Ovary (tissue), 9 donors: ENCODE measurements around the gene DNAH6. TPM values are rescaled to one million over a fixed set of nuclear protein-coding genes. Genes with fewer than 3 reads are reported as not detected.

ENCODE experiments used
- DNase-seq, 5 donors: peaks; one replicate each; pipeline ENCODE4 v3.0.0-alpha.2; 2019 to 2020
- H3K27ac ChIP-seq, 2 donors: fragments of 200-600 bp; one replicate each; pipeline versions ENCODE4 v1.5.1 to v1.8.0; 2019 to 2022
- H3K27me3 ChIP-seq: fragments of 200-600 bp; one replicate; pipeline ENCODE4 v1.8.0; 2022
- H3K36me3 ChIP-seq: fragments of 200-600 bp; sonication (generic); one replicate; pipeline ENCODE4 v1.5.1; 2019
- H3K4me1 ChIP-seq: one replicate; pipeline ENCODE4 v1.8.1; 2013; ENCODE audit warnings: mild to moderate bottlenecking, moderate library complexity; ENCODE audit not compliant: insufficient read depth
- H3K4me3 ChIP-seq: fragments of 200-600 bp; sonication (generic); one replicate; pipeline ENCODE4 v1.5.1; 2017
- H3K9me3 ChIP-seq, 2 donors: fragments of 200-600 bp in 1 of 2; sonication (generic) in 1 of 2; one replicate each; pipeline versions ENCODE4 v1.5.1 to v1.8.1; 2013 to 2019; ENCODE audit warnings: mild to moderate bottlenecking in 1 of 2, moderate library complexity in 1 of 2
- EP300 ChIP-seq: sonication (generic); formaldehyde crosslinking; IDR thresholded peaks from one replicate; pipeline ENCODE4 v1.6.1; 2017; ENCODE audit warnings: antibody characterized with exemption
- POLR2A ChIP-seq: fragments of 450-650 bp; IDR thresholded peaks from one replicate; pipeline ENCODE4 v1.6.1; 2017; ENCODE audit warnings: antibody characterized with exemption, mild to moderate bottlenecking, moderate library complexity
- WGBS, 3 donors: extraction: QIAGEN DNeasy Blood & Tissue Kit in 1 of 3; methylation state at CpG; one replicate each; pipeline versions ENCODE4 v1.1.5 to v1.1.7; 2013 to 2017; 5-methylcytosine and 5-hydroxymethylcytosine counted together
- intact Hi-C, 4 donors: fragments of 100-400 bp; cut with DNase I; formaldehyde crosslinking; loops; one replicate each; pipeline versions ENCODE4 v1.11.0 to v1.15.1; 2022 to 2023
- polyA plus RNA-seq, 2 donors: library from polyadenylated mRNA; stranded (reverse); fragments of 200-250 nt in 1 of 2; fragments of 350-450 nt in 1 of 2; fragmentation: Illumina TruSeq in 1 of 2; extraction: RNeasy Lipid Tissue Mini Kit (QIAGEN cat#74804) in 1 of 2; gene quantifications; one replicate each; pipeline ENCODE4 v1.2.3, GENCODE V29; 2013 to 2014
- total RNA-seq, 7 donors: library from RNA; depleted of rRNA in 2 of 7; stranded (reverse); fragments of >200 nt in 2 of 7; fragmentation: NEBNext Ultra II Directional in 3 of 7; extraction: Animal tissue kit (Norgen Biotek cat#: 25700) in 3 of 7; gene quantifications; one replicate each; pipeline versions ENCODE4 v1.1.0 to v1.2.4, GENCODE V29; 2016 to 2023
- TF ChIP-seq, protein P1 (sequence below), 3 donors: fragments of 450-650 bp in 2 of 3; fragments of 200-600 bp in 1 of 3; IDR thresholded peaks; one replicate each; pipeline versions ENCODE4 v1.5.1 to v1.8.0; 2016 to 2022; ENCODE audit warnings: antibody characterized with exemption in 3 of 3, mild to moderate bottlenecking in 1 of 3
- donor health status: DM: no; HTN: no; CAD: no; lungs with moderate emphysema.
- donor health status: DM: no; HTN: no; CAD: no.
- donor health status: Bipolar disorder and iron deficiency.
- donor health status: DM: yes; HTN: yes; CAD: no.
- donor health status: DM: no; HTN: no; CAD: no.
- donor health status: DM: yes; HTN: yes; CAD: no.

The DNAH6 gene
- total and polyA plus RNA-seq, 9 donors: 0.42 to 14.0 (median 2.4) TPM

DNA sequence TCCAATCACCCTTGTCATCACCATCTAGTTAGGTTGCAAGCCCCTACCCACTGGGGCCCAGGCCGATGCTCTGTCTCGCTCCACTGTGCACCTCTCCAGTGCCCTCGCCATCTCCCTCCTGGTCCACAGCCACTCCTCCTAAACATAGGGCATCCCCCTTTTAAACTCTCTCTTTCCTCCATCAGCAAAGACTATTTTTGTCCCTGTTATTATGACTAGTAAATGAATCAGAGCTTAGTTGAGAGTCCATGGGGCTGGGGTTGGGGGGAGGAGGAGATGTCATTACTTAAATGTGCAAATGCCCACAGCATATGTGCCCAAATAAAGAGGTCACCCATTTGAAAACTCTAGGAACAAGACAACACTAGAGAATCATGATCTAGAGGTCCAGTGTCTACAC is 197.1 kb downstream of the DNAH6 start:
- Histone ChIP-seq H3K36me3 (no peaks in the 10 kb centered on the region), H3K27me3 (no peaks in the 10 kb centered on the region), H3K4me3 (no peak overlapping the region), H3K9me3 (no peaks in the 10 kb centered on the region), H3K27ac (no peak overlapping the region), H3K4me1 (no peaks in the 10 kb centered on the region)
- TF ChIP-seq, protein P1, sequence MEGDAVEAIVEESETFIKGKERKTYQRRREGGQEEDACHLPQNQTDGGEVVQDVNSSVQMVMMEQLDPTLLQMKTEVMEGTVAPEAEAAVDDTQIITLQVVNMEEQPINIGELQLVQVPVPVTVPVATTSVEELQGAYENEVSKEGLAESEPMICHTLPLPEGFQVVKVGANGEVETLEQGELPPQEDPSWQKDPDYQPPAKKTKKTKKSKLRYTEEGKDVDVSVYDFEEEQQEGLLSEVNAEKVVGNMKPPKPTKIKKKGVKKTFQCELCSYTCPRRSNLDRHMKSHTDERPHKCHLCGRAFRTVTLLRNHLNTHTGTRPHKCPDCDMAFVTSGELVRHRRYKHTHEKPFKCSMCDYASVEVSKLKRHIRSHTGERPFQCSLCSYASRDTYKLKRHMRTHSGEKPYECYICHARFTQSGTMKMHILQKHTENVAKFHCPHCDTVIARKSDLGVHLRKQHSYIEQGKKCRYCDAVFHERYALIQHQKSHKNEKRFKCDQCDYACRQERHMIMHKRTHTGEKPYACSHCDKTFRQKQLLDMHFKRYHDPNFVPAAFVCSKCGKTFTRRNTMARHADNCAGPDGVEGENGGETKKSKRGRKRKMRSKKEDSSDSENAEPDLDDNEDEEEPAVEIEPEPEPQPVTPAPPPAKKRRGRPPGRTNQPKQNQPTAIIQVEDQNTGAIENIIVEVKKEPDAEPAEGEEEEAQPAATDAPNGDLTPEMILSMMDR (IDR thresholded peaks at IDR 0.05): no peak
- TF ChIP-seq EP300: no peak
- no peak for TF ChIP-seq POLR2A
- DNase-seq: no peak
- intact Hi-C loops: no loop called here
- WGBS, 3 donors: 96 to 98% (median 98%) methylated on average over 3 of the region's 3 CpGs

DNA sequence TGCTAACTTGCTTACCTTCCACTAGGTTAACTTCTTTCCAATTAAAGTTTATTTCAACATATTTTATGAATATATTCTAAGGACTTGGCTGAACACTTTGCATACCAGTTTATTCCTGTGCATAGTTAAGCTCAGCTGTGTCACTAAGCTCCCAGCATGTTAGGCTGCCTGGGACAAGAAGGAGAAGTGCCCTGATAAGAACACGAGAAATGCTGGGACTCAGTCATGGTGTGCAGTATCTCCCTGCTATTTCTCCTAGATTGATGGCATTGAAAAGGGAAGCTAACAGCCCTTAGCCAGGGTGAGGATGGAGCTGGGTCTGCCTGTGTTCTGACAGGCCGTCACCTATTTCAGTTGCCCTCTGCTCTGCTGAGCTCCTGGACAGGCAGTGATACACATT is 200.3 kb downstream of the DNAH6 start:
- no peaks in the 10 kb centered on the region for H3K27me3 ChIP-seq
- 65 to 79% (median 71%) methylated on average over 2 of the region's 2 CpGs for WGBS, 3 donors
- no peaks in the 10 kb centered on the region for H3K4me1 ChIP-seq
- H3K4me3 ChIP-seq: no peak overlapping the region
- intact Hi-C loops: no loop called here
- no peaks in the 10 kb centered on the region for H3K36me3 ChIP-seq
- TF ChIP-seq EP300: no peak
- TF ChIP-seq, protein P1 (IDR thresholded peaks at IDR 0.05): no peak
- no peak for TF ChIP-seq POLR2A
- no peak overlapping the region for H3K27ac ChIP-seq
- no peak for DNase-seq
- H3K9me3 ChIP-seq: no peaks in the 10 kb centered on the region

DNA sequence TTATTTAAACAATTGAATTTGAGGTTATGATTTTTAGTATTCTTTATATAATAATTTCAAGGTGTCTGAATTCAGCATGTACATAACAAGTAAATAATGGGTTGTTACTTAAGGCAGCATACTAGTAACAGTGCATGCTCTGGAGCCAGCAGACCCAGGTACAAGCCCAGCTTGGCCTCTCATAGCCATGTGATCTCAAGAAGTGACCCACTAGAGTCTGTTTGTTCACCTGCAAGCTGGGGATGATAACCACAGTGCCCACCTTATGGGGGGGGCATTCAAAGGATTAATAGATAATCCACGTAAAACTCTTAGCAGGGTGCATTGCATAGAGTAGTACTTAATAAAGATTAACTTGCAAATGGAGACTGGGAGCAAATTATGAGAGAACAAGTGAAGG is 201.0 kb downstream of the DNAH6 start:
- WGBS, 3 donors: 97 to 100% (median 99%) methylated on average over 1 of the region's 1 CpG
- Histone ChIP-seq H3K4me3 (no peak overlapping the region), H3K4me1 (no peaks in the 10 kb centered on the region), H3K27ac (no peak overlapping the region), H3K36me3 (no peaks in the 10 kb centered on the region), H3K27me3 (no peaks in the 10 kb centered on the region), H3K9me3 (no peaks in the 10 kb centered on the region)
- DNase-seq: no peak
- intact Hi-C loops: no loop called here
- TF ChIP-seq EP300 (no peak), POLR2A (no peak)
- TF ChIP-seq, protein P1 (IDR thresholded peaks at IDR 0.05): no peak

DNA sequence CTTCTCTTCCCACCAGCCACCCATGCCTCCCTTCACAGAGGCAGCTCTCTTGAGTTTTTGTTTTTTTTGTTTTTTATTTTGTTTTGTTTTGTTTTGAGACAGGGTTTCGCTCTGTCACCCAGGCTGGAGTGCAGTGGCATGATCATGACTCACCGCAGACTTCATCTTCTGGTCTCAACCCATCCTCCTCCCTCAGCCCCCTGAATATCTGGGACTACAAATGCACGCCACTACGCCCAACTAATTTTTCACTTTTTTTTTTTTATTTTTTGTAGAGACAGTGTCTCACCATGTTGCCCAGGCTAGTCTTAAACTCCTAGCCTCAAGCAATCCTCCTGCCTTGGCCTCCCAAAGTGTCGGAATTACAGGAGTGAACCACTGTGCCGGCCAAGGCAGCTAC is 203.1 kb downstream of the DNAH6 start:
- TF ChIP-seq, protein P1 (IDR thresholded peaks at IDR 0.05): no peak
- no peak for TF ChIP-seq POLR2A
- no peak for TF ChIP-seq EP300
- no peak for DNase-seq
- Histone ChIP-seq H3K9me3 (no peaks in the 10 kb centered on the region), H3K27ac (no peak overlapping the region), H3K36me3 (no peaks in the 10 kb centered on the region), H3K4me3 (no peak overlapping the region), H3K27me3 (no peaks in the 10 kb centered on the region), H3K4me1 (peaks cover 3% of the 10 kb centered on the region)
- intact Hi-C loops: no loop called here
- 94 to 99% (median 96%) methylated on average over 6 of the region's 6 CpGs for WGBS, 3 donors

DNA sequence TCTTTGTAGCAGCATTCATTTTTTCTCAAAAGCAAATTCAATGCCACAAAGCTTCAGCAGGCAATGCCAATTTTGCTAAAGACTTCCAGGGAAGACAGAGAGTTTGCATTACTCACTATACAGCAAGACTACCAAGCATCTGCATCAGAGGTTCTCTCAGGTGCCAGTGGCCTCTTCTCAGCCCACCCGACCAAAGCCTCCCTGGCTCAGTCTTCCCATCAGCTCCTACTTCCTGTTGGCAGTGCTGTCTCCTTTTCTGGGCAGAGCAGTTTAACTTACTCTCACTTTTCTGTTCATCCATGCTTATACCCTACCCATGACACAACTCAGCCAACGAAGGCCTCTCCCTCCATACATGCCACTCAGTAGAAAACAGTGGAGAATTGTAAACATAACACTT is 207.5 kb downstream of the DNAH6 start:
- intact Hi-C loops: no loop called here
- Histone ChIP-seq H3K4me1 (peaks cover 3% of the 10 kb centered on the region), H3K9me3 (no peaks in the 10 kb centered on the region), H3K36me3 (no peaks in the 10 kb centered on the region), H3K27me3 (no peaks in the 10 kb centered on the region), H3K4me3 (no peak overlapping the region), H3K27ac (no peak overlapping the region)
- TF ChIP-seq EP300 (no peak), POLR2A (no peak)
- TF ChIP-seq, protein P1 (IDR thresholded peaks at IDR 0.05): no peak
- no peak for DNase-seq
- 44 to 67% (median 61%) methylated on average over 2 of the region's 2 CpGs for WGBS, 3 donors
